Stimulated activated CD8-positive, alpha-beta memory T cell treated with anti-CD3 and anti-CD28 coated beads, Interleukin-4, amount 100 ng/mL, for 4 hours (primary cell): ENCODE measurements around the gene HOTAIR.

Experiments used
- DNase-seq, 2 donors: peaks; one replicate each; pipeline ENCODE4 v3.0.0-alpha.2; 2020; ENCODE audit warnings: low read depth in 2 of 2, low spot score in 1 of 2

HOTAIR gene

DNA sequence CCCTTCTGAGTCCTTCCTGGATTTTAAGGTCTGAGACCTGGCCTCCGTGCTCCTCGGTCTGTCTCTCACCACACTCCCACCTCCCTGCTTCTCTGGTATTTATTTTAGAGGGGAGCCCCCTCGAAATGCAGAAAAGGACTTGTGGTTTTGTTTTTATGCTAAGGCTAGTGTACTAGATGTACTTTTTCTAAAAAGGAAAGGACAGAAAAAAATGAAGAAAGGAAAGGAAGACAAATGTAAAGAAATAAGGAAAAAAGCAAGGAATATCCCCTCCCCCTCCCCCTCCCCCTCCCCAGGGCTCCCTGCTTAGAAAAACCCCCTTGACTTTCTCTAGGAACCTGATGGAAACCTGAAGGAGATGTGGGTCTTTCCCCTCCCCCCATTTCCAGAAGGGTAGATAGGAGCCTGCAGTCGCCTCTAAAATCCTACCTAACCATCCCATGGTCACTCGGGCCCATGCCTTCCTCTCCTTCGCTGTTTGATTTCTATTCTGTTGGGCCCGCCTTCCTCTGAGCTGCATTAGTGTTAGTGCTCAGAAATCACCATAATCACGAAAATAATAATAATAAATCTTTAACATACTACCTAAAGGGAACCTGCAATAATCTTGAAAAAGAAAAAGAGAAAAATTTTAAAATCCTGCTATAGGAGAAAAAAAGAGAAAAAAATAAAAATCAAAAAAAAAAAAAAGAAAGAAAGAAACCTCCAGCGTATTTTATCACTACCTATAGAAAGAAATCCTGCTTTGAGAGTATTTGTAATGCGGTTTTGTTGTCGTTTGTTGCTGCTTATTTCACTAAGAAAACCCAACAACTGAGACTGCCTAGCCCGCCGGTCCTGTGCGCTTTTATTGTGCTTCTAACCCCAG is 37.1 kb upstream of the HOTAIR start:
- no peak for DNase-seq

DNA sequence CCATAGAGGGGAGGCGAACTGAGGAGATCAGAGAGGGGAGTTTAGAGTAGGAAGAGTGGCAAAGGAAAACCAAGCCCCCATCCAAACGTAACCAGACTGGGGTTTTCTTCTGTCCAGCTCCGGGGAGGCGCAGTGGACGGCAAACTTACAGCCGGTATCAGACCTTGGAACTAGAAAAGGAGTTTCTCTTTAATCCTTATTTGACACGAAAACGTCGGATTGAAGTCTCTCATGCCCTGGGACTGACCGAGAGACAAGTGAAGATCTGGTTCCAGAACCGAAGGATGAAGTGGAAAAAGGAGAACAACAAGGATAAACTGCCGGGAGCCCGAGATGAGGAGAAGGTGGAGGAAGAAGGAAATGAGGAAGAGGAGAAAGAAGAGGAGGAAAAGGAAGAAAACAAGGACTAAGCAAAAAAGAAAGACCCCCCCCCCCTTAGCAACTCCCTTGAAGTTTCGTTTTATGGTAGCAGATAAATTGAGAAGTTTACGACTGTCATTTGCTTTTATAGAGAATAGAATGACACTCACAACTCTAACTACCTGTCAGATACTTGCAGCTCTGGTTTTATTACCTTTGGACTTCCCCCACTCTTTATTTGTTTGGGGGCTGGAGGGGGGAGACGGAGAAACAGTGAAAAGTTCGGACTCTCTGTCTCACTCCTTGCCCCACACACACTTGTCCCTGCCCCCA is 36.4 kb upstream of the HOTAIR start:
- no peak for DNase-seq

DNA sequence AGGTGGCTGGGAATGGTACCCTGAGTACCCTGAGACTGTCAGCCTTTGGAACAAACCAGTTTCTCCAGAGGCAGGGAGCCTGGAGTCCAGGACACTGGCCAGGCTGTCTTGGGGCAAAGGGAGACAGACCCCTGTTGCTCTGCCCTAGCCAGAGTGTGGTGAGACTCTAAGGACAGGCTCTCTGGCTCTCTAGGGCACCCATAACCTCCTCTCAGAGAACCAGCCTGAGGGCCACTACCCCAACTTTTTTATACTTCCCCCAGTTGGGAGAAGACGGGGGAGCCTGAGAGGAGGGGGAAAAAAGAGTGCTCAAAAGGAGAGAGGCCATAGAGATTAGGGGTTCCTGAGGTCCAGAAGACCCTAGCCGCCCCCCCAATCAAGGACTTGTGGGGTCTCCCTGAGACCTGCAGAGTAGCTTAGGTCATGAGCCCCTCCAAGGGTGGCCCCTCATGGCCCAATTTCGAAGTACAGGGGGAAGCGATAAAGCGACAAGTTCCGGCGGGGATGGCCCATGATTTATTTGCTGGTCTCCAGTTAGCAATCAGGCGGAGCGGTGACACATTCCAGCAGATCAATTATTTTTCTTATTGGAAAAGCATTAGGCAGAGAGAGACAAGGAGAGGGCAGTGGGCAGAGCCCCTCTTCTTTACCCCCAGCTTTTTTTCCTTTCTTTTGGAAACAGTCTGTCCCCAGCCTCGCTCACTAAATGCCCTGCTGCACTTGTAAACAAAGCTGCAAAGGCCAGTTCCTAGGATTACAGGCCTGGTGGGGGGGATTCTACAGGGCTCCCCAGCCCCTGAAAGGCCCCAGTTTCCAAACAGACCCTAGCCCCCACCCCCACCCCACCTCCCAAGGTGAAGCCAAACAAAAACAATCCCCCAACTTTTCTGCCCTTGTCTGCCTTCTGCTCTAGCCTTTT is 35.6 kb upstream of the HOTAIR start:
- DNase-seq, result no peak

- no peak for DNase-seq
These were observed 34.7 kb upstream of the HOTAIR start for GRCh38 chr12:54009171-54010052.

- DNase-seq, result no peak
These were observed 33.5 kb upstream of the HOTAIR start for GRCh38 chr12:54008260-54008552.

- no peak for DNase-seq
These were observed 32.9 kb upstream of the HOTAIR start for GRCh38 chr12:54007538-54008259.

GRCh38 chr12:54006559-54007220 is 31.9 kb upstream of the HOTAIR start:
- no peak for DNase-seq

- peak; percentile 53 to 80 for DNase-seq
These were observed 31.3 kb upstream of the HOTAIR start for GRCh38 chr12:54005853-54006558.

GRCh38 chr12:54005531-54005852 is 30.7 kb upstream of the HOTAIR start:
- DNase-seq, result no peak

DNA sequence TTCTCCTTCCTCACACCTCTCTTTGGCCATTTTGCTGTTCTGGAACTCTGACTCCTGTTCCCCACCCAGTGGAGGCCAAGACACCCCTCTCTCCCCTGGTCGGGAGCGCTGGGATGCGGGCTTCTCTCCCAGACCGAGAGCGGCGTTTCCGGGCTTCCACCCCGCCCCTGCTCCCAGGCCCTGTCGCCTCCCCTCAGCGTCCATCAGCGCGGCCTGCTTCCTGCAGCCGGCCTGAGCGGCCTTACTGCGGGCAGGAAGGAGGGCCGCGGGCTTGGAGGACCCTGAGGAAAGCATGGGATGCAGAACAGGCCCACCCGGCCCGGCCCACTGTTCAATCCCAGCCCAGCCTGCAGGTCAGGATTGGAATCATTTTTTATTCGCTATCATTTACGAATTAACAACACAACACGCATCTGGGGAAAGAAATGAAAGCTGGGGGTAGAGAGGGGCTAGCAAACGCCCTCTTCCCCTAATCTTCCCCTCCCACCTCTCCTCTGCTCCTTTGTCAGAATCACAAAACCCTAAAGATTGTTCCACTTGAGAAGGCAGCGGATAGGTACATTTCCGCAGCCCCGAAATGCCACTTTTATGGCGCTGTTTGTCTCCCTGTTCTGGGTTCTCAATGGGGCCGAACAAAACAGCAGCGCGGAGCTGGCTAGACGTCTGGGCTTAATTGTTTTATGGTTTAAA is 30.2 kb upstream of the HOTAIR start:
- DNase-seq, result no peak

- DNase-seq, result no peak
These were observed 29.5 kb upstream of the HOTAIR start for GRCh38 chr12:54004063-54004840.

GRCh38 chr12:54003625-54004024 is 28.9 kb upstream of the HOTAIR start:
- no peak for DNase-seq

- no peak for DNase-seq
These were observed 28.2 kb upstream of the HOTAIR start for GRCh38 chr12:54002915-54003389.

GRCh38 chr12:54002278-54002914 is 27.6 kb upstream of the HOTAIR start:
- no peak for DNase-seq

- no peak for DNase-seq
These were observed 26.8 kb upstream of the HOTAIR start for GRCh38 chr12:54001283-54002187.
